ENCODE measurements around the gene SLC17A5.

GRCh38 chr6:73586416-73586974 is 67.3 kb downstream of the SLC17A5 start:
- TF ChIP-seq EZH2phosphoT487 (IDR thresholded peaks at IDR 0.05; ENCODE audit: low read depth): no peak
- TF ChIP-seq CTCF (IDR thresholded peaks at IDR 0.05; ENCODE audit: low read depth, low read length): no peak
